ENCODE measurements around the gene ZDHHC4. TPM values are rescaled to one million over a fixed set of nuclear protein-coding genes. Genes with fewer than 3 reads are reported as not detected.

Gene ZDHHC4
- total and polyA plus RNA-seq, 2 donors (not counting 3 experiments of a cell fraction or from before 2014, with no cell fraction given): 29.9 to 122 TPM

DNA sequence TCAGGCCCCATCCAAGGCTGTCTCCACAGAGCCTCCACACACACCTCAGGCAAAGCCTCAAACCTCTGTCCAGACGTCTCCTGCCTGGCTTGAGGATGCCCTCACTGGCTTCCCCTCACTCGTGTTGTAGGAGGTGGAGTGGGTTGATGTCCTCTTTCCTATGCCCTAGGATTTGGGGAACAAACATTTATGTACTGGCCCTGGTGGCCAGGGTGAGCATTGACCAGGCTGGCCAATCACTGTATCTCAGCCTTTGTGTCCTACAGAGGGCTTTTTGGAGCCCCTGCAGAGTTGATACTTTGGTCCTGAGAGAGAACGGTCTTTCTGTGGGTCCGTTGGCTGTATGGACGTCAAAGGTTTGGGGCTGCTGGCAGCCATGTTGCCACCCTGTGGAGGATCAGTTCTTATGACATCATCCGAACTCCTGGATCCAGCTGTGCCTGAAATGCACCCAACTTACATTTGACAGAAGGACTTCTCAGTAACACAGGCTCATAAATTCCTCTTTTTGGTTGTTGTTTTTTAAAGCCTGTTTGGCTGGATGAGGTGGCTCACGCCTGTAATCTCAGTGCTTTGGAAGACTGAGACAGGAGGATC lies 23.7 kb upstream of the ZDHHC4 start:
- no peak for FAIRE-seq
- POLR2A ChIA-PET: no interaction called here
- Histone ChIP-seq H3K4me2 (ENCODE audit: insufficient read depth, low read length) (no peak overlapping the region), H2AFZ (ENCODE audit: low read depth, low read length) (no peak overlapping the region), H3K4me1 (ENCODE audit: control insufficient read depth, extremely low read depth, insufficient read depth, low read length) (no peaks in the 10 kb centered on the region), H3K4me3 (replicated peaks in 1 of 3; ENCODE audit: insufficient read depth in 1 of 3, low read depth in 1 of 3, low read length in 3 of 3) (no peak overlapping the region), H3K9me3 (replicated peaks; ENCODE audit: control insufficient read depth, insufficient read depth, low read length) (no peaks in the 10 kb centered on the region), H3K9ac (replicated peaks; ENCODE audit: extremely low read depth, insufficient read depth, low read length) (no peak overlapping the region), H4K20me1 (replicated peaks; ENCODE audit: control insufficient read depth, extremely low read depth, insufficient read depth, low read length) (no peaks in the 10 kb centered on the region), H3K79me2 (ENCODE audit: control insufficient read depth, insufficient read depth, low read length) (no peaks in the 10 kb centered on the region), H3K27me3 (ENCODE audit: control insufficient read depth in 2 of 2, insufficient read depth in 2 of 2, low read length in 2 of 2) (no peaks in the 10 kb centered on the region), H3K27ac (ENCODE audit: insufficient read depth, low read depth, low read length) (no peak overlapping the region), H3K36me3 (ENCODE audit: control insufficient read depth in 2 of 2, extremely low read depth in 1 of 2, insufficient read depth in 2 of 2, low read length in 2 of 2) (no peaks in the 10 kb centered on the region), H3K9me1 (replicated peaks; ENCODE audit: control insufficient read depth, extremely low read depth, insufficient read depth, low read length) (no peaks in the 10 kb centered on the region)
- TF ChIP-seq EZH2 (IDR thresholded peaks at IDR 0.05; ENCODE audit: borderline replicate concordance, low read depth, low read length, severe bottlenecking) (no peak), CTCF (IDR thresholded peaks at IDR 0.05; ENCODE audit: extremely low read depth in 1 of 2, insufficient read depth in 1 of 2, low read depth in 1 of 2, low read length in 2 of 2) (peak in 1 of 2 donors; percentile 13)
- intact Hi-C loops (cut with micrococcal nuclease) (no loop called here), dilution Hi-C loops (cut with MboI; ENCODE audit: extremely low pct_ligation_motif_present, low sequenced_read_pairs) (no loop called here)
- no peak for DNase-seq (ENCODE audit: low read depth, low spot score)
- no TSS peak for BruUV-seq (replicated peaks)
- CTCF ChIA-PET: no interaction called here

DNA sequence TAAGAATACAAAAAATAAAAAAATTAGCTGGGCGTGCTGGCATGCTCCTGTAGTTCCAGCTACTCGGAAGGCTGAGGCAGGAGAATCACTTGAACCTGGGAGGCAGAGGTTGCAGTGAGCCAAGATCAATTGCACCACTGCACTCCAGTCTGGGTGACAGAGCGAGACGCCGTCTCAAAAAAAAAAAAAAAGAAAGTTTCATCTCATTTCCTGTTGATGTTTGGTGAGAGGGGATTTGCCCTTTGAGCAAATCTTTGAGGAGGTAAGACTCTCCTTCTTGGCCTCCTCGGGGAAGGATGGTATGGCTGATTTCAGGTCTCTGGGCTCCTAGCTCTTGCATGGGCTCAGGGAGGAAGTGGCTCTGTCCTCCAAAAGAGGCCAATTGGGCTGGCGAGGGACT lies 22.4 kb upstream of the ZDHHC4 start:
- no peak for DNase-seq (ENCODE audit: low read depth, low spot score)
- no peak for FAIRE-seq
- Histone ChIP-seq H4K20me1 (replicated peaks; ENCODE audit: control insufficient read depth, extremely low read depth, insufficient read depth, low read length) (no peaks in the 10 kb centered on the region), H2AFZ (ENCODE audit: low read depth, low read length) (no peak overlapping the region), H3K4me1 (ENCODE audit: control insufficient read depth, extremely low read depth, insufficient read depth, low read length) (no peaks in the 10 kb centered on the region), H3K9me3 (replicated peaks; ENCODE audit: control insufficient read depth, insufficient read depth, low read length) (no peaks in the 10 kb centered on the region), H3K9me1 (replicated peaks; ENCODE audit: control insufficient read depth, extremely low read depth, insufficient read depth, low read length) (no peaks in the 10 kb centered on the region), H3K4me2 (ENCODE audit: insufficient read depth, low read length) (no peak overlapping the region), H3K27me3 (ENCODE audit: control insufficient read depth in 2 of 2, insufficient read depth in 2 of 2, low read length in 2 of 2) (no peaks in the 10 kb centered on the region), H3K79me2 (ENCODE audit: control insufficient read depth, insufficient read depth, low read length) (no peaks in the 10 kb centered on the region), H3K4me3 (replicated peaks in 1 of 3; ENCODE audit: insufficient read depth in 1 of 3, low read depth in 1 of 3, low read length in 3 of 3) (no peak overlapping the region), H3K27ac (ENCODE audit: insufficient read depth, low read depth, low read length) (no peak overlapping the region), H3K9ac (replicated peaks; ENCODE audit: extremely low read depth, insufficient read depth, low read length) (no peak overlapping the region), H3K36me3 (ENCODE audit: control insufficient read depth in 2 of 2, extremely low read depth in 1 of 2, insufficient read depth in 2 of 2, low read length in 2 of 2) (no peaks in the 10 kb centered on the region)
- TF ChIP-seq MYC (IDR thresholded peaks at IDR 0.05; ENCODE audit: low read depth, low read length) (no peak), MAX (IDR thresholded peaks at IDR 0.05; ENCODE audit: insufficient read depth, insufficient read length) (no peak), POLR2AphosphoS5 (IDR thresholded peaks at IDR 0.05; ENCODE audit: insufficient read depth, low read depth, low read length) (no peak), JUN (IDR thresholded peaks at IDR 0.05; ENCODE audit: borderline replicate concordance, insufficient read depth, insufficient read length, low read depth) (no peak), POLR2A (IDR thresholded peaks at IDR 0.05; ENCODE audit: low read depth, low read length) (no peak), EZH2 (IDR thresholded peaks at IDR 0.05; ENCODE audit: borderline replicate concordance, low read depth, low read length, severe bottlenecking) (no peak), GATA2 (IDR thresholded peaks at IDR 0.05; ENCODE audit: insufficient read depth, insufficient read length, low read depth, low read length) (no peak), FOS (IDR thresholded peaks at IDR 0.05; ENCODE audit: borderline replicate concordance, insufficient read depth, low read length) (no peak), CTCF (IDR thresholded peaks at IDR 0.05; ENCODE audit: extremely low read depth in 1 of 2, insufficient read depth in 1 of 2, low read depth in 1 of 2, low read length in 2 of 2) (no peak)
- CTCF ChIA-PET: interaction anchor here (1.0 kb wide), 1 partner anchor 16 kb away, joined by 3 read pairs; no protein-coding TSS in a partner anchor
- intact Hi-C loops (cut with micrococcal nuclease) (no loop called here), dilution Hi-C loops (cut with MboI; ENCODE audit: extremely low pct_ligation_motif_present, low sequenced_read_pairs) (no loop called here)
- BruUV-seq (replicated peaks): no TSS peak
- POLR2A ChIA-PET: no interaction called here

All from endothelial cell of umbilical vein (primary cell).